Naive thymus-derived CD4-positive, alpha-beta T cell (primary cell): ENCODE measurements around the gene TCL1A. TPM values are rescaled to one million over a fixed set of nuclear protein-coding genes. Genes with fewer than 3 reads are reported as not detected.

Experiments used
- ATAC-seq: fragments of 150-1000 bp; cut with Tn5 transposase; 2 replicates; pipeline ENCODE4 v1.10.0; 2021; ENCODE audit warnings: mild to moderate bottlenecking, moderate library complexity
- CTCF ChIA-PET: fragments of 350-600 bp; sonication (Branson Sonifier 250); formaldehyde crosslinking; loops from one replicate; lab custom pipeline; 2021; ENCODE audit warnings: antibody characterized with exemption; lab: Charles Lee
- POLR2A ChIA-PET: fragments of 350-600 bp; sonication (Branson Sonifier 250); formaldehyde crosslinking; loops from one replicate; lab custom pipeline; 2021; ENCODE audit warnings: antibody characterized with exemption, inconsistent platforms; lab: Charles Lee
- DNase-seq, 9 donors: peaks; one replicate each; pipeline versions ENCODE4 v3.0.0 to v3.0.0-alpha.2; 2020 to 2022; ENCODE audit warnings: mixed read lengths in 1 of 9
- H3K27ac ChIP-seq: one replicate; pipeline ENCODE4 v1.7.0; 2013; ENCODE audit warnings: mild to moderate bottlenecking, low read depth, low read length, moderate library complexity
- H3K27me3 ChIP-seq, 2 donors: one replicate each; pipeline ENCODE4 v1.7.0; 2013; ENCODE audit warnings: low read length in 2 of 2, mild to moderate bottlenecking in 2 of 2, moderate library complexity in 2 of 2; ENCODE audit not compliant: control insufficient read depth in 2 of 2, insufficient read depth in 2 of 2
- H3K36me3 ChIP-seq, 3 experiments: 1 replicate in 2 of 3; 2 replicates in 1 of 3; pipeline ENCODE4 v1.7.0; 2013; ENCODE audit warnings: low read length in 3 of 3, mild to moderate bottlenecking in 3 of 3, moderate library complexity in 1 of 3; ENCODE audit not compliant: insufficient read depth in 3 of 3, control insufficient read depth in 2 of 3
- H3K4me1 ChIP-seq, 2 donors: one replicate each; pipeline ENCODE4 v1.7.0; 2013; ENCODE audit warnings: low read length in 2 of 2, mild to moderate bottlenecking in 2 of 2, moderate library complexity in 1 of 2; ENCODE audit not compliant: control insufficient read depth in 2 of 2, insufficient read depth in 2 of 2
- H3K4me3 ChIP-seq: 2 replicates; pipeline ENCODE4 v1.7.0; 2013; ENCODE audit warnings: mild to moderate bottlenecking, low read length
- H3K9me3 ChIP-seq, 3 experiments: 1 replicate in 2 of 3; 2 replicates in 1 of 3; pipeline ENCODE4 v1.7.0; 2013; ENCODE audit warnings: low read length in 3 of 3; ENCODE audit not compliant: control insufficient read depth in 2 of 3
- H3K27ac Mint-ChIP-seq, 9 donors: one replicate each; pipeline ENCODE4 v1.8.0; 2020 to 2022; ENCODE audit warnings: mixed read lengths in 9 of 9, mild to moderate bottlenecking in 8 of 9, moderate library complexity in 5 of 9, inconsistent platforms in 2 of 9
- H3K27me3 Mint-ChIP-seq, 5 donors: one replicate each; pipeline ENCODE4 v1.8.0; 2021 to 2022; ENCODE audit warnings: mixed read lengths in 5 of 5, mild to moderate bottlenecking in 1 of 5
- H3K36me3 Mint-ChIP-seq, 5 donors: one replicate each; pipeline ENCODE4 v1.8.0; 2020 to 2022; ENCODE audit warnings: mixed read lengths in 5 of 5, mild to moderate bottlenecking in 3 of 5, inconsistent platforms in 1 of 5
- H3K4me1 Mint-ChIP-seq, 7 donors: one replicate each; pipeline ENCODE4 v1.8.0; 2020 to 2022; ENCODE audit warnings: mixed read lengths in 7 of 7, mild to moderate bottlenecking in 3 of 7, inconsistent platforms in 1 of 7
- H3K4me3 Mint-ChIP-seq, 10 donors: one replicate each; pipeline ENCODE4 v1.8.0; 2020 to 2022; ENCODE audit warnings: mild to moderate bottlenecking in 10 of 10, mixed read lengths in 10 of 10, moderate library complexity in 6 of 10, inconsistent platforms in 2 of 10
- H3K9me3 Mint-ChIP-seq, 11 donors: one replicate each; pipeline ENCODE4 v1.8.0; 2020 to 2022; ENCODE audit warnings: mixed read lengths in 11 of 11, mild to moderate bottlenecking in 4 of 11, inconsistent platforms in 1 of 11, moderate library complexity in 1 of 11
- intact Hi-C, 2 donors: fragments of 100-400 bp; cut with micrococcal nuclease; formaldehyde crosslinking; loops; one replicate each; pipeline ENCODE4 v1.15.1; 2023
- polyA plus RNA-seq, 2 donors: library from polyadenylated mRNA; unstranded; fragments of 300-500 nt; fragmentation: Illumina TruSeq; gene quantifications; one replicate each; pipeline ENCODE4 v1.2.3, GENCODE V29; 2021
- total RNA-seq, 6 experiments: library from RNA in 5 of 6; stranded (reverse) in 5 of 6; gene quantifications; 1 replicate in 5 of 6; 2 replicates in 1 of 6; pipeline ENCODE4 v1.2.3 and lab custom pipeline; 2021 to 2026

TCL1A gene
- total and polyA plus RNA-seq, 7 experiments from 2014 or later: 0.42 to 4.9 (median 0.92) TPM; not detected in 2

- Mint-ChIP-seq H3K9me3 (peaks cover 0 to 3% (median 0%) of the 10 kb centered on the region in 11 donors), H3K36me3 (peaks cover 0 to 5% (median 0%) of the 10 kb centered on the region in 5 donors), H3K4me3 (no peak overlapping the region), H3K27ac (no peak overlapping the region), H3K4me1 (peaks cover 0 to 2% (median 0%) of the 10 kb centered on the region in 7 donors), H3K27me3 (peaks cover 23 to 51% (median 40%) of the 10 kb centered on the region in 5 donors)
- DNase-seq (no peak), ATAC-seq (no peak)
- Histone ChIP-seq H3K27ac (no peak overlapping the region), H3K4me1 (no peaks in the 10 kb centered on the region), H3K4me3 (no peak overlapping the region), H3K9me3 (no peaks in the 10 kb centered on the region), H3K27me3 (no peaks in the 10 kb centered on the region), H3K36me3 (no peaks in the 10 kb centered on the region)
- ChIA-PET CTCF (no interaction called here), POLR2A (no interaction called here)
- intact Hi-C loops: no loop called here
Measured at GRCh38 chr14:95710106-95710505, 3.8 kb downstream of the TCL1A start.

GRCh38 chr14:95707327-95707726 is 6.6 kb downstream of the TCL1A start:
- ATAC-seq: no peak
- no peak overlapping the region for H3K27ac ChIP-seq
- H3K36me3 ChIP-seq: no peaks in the 10 kb centered on the region
- no peaks in the 10 kb centered on the region for H3K27me3 ChIP-seq
- Mint-ChIP-seq H3K9me3 (peaks cover 0 to 3% (median 0%) of the 10 kb centered on the region in 11 donors), H3K27me3 (peaks cover 22 to 59% (median 44%) of the 10 kb centered on the region in 5 donors), H3K36me3 (no peaks in the 10 kb centered on the region), H3K4me3 (no peak overlapping the region), H3K27ac (no peak overlapping the region), H3K4me1 (no peaks in the 10 kb centered on the region)
- no peak overlapping the region for H3K4me3 ChIP-seq
- ChIA-PET CTCF (no interaction called here), POLR2A (interaction anchor here (0.7 kb wide), 1 partner anchor 203 kb away, joined by 5 read pairs; no protein-coding TSS in a partner anchor)
- intact Hi-C loops: no loop called here
- no peaks in the 10 kb centered on the region for H3K4me1 ChIP-seq
- H3K9me3 ChIP-seq: no peaks in the 10 kb centered on the region
- no peak for DNase-seq

- Histone ChIP-seq H3K9me3 (no peaks in the 10 kb centered on the region), H3K4me3 (no peak overlapping the region), H3K27me3 (no peaks in the 10 kb centered on the region), H3K27ac (no peak overlapping the region), H3K36me3 (no peaks in the 10 kb centered on the region), H3K4me1 (no peaks in the 10 kb centered on the region)
- ATAC-seq: no peak
- Mint-ChIP-seq H3K9me3 (no peaks in the 10 kb centered on the region), H3K36me3 (no peaks in the 10 kb centered on the region), H3K27ac (no peak overlapping the region), H3K27me3 (peaks cover 35 to 58% (median 52%) of the 10 kb centered on the region in 5 donors), H3K4me3 (no peak overlapping the region), H3K4me1 (no peaks in the 10 kb centered on the region)
- POLR2A ChIA-PET: no interaction called here
- CTCF ChIA-PET: no interaction called here
- DNase-seq: no peak
- intact Hi-C loops: no loop called here
Measured at GRCh38 chr14:95705518-95705917, 8.4 kb downstream of the TCL1A start.

GRCh38 chr14:95703805-95704204 is 10.1 kb downstream of the TCL1A start:
- Mint-ChIP-seq H3K27me3 (peaks cover 41 to 57% (median 48%) of the 10 kb centered on the region in 5 donors), H3K27ac (no peak overlapping the region), H3K9me3 (no peaks in the 10 kb centered on the region), H3K4me1 (peaks cover 0 to 2% (median 0%) of the 10 kb centered on the region in 7 donors), H3K4me3 (no peak overlapping the region), H3K36me3 (no peaks in the 10 kb centered on the region)
- ChIA-PET CTCF (no interaction called here), POLR2A (no interaction called here)
- H3K9me3 ChIP-seq: no peaks in the 10 kb centered on the region
- H3K27me3 ChIP-seq: no peaks in the 10 kb centered on the region
- ATAC-seq (no peak), DNase-seq (no peak)
- H3K27ac ChIP-seq: no peak overlapping the region
- H3K4me3 ChIP-seq: no peak overlapping the region
- H3K36me3 ChIP-seq: no peaks in the 10 kb centered on the region
- intact Hi-C loops: no loop called here
- no peaks in the 10 kb centered on the region for H3K4me1 ChIP-seq

GRCh38 chr14:95703341-95703740 is 10.6 kb downstream of the TCL1A start:
- no peaks in the 10 kb centered on the region for H3K36me3 ChIP-seq
- intact Hi-C loops: no loop called here
- H3K4me1 Mint-ChIP-seq: peaks cover 0 to 2% (median 0%) of the 10 kb centered on the region in 7 donors
- H3K9me3 Mint-ChIP-seq: no peaks in the 10 kb centered on the region
- no peaks in the 10 kb centered on the region for H3K9me3 ChIP-seq
- H3K4me3 ChIP-seq: no peak overlapping the region
- H3K27ac ChIP-seq: no peak overlapping the region
- H3K27ac Mint-ChIP-seq: no peak overlapping the region
- no peaks in the 10 kb centered on the region for H3K36me3 Mint-ChIP-seq
- H3K4me3 Mint-ChIP-seq: no peak overlapping the region
- CTCF ChIA-PET: no interaction called here
- H3K4me1 ChIP-seq: no peaks in the 10 kb centered on the region
- H3K27me3 ChIP-seq: no peaks in the 10 kb centered on the region
- POLR2A ChIA-PET: no interaction called here
- no peak for DNase-seq
- H3K27me3 Mint-ChIP-seq: peaks cover 42 to 58% (median 46%) of the 10 kb centered on the region in 5 donors
- no peak for ATAC-seq

GRCh38 chr14:95701846-95702221 is 12.1 kb downstream of the TCL1A start:
- Histone ChIP-seq H3K4me3 (no peak overlapping the region), H3K36me3 (no peaks in the 10 kb centered on the region), H3K9me3 (no peaks in the 10 kb centered on the region), H3K4me1 (no peaks in the 10 kb centered on the region), H3K27ac (no peak overlapping the region), H3K27me3 (no peaks in the 10 kb centered on the region)
- ATAC-seq (no peak), DNase-seq (no peak)
- intact Hi-C loops: no loop called here
- POLR2A ChIA-PET: no interaction called here
- Mint-ChIP-seq H3K27me3 (peaks cover 43 to 69% (median 49%) of the 10 kb centered on the region in 5 donors), H3K36me3 (no peaks in the 10 kb centered on the region), H3K27ac (no peak overlapping the region), H3K4me3 (no peak overlapping the region), H3K9me3 (no peaks in the 10 kb centered on the region), H3K4me1 (peaks cover 0 to 2% (median 0%) of the 10 kb centered on the region in 7 donors)
- CTCF ChIA-PET: no interaction called here

- ChIA-PET POLR2A (no interaction called here), CTCF (no interaction called here)
- DNase-seq: no peak
- H3K4me3 Mint-ChIP-seq: no peak overlapping the region
- H3K27me3 ChIP-seq: no peaks in the 10 kb centered on the region
- no peaks in the 10 kb centered on the region for H3K36me3 ChIP-seq
- H3K4me3 ChIP-seq: no peak overlapping the region
- no peak for ATAC-seq
- H3K4me1 ChIP-seq: no peaks in the 10 kb centered on the region
- peaks cover 0 to 2% (median 0%) of the 10 kb centered on the region in 7 donors for H3K4me1 Mint-ChIP-seq
- H3K36me3 Mint-ChIP-seq: no peaks in the 10 kb centered on the region
- peaks cover 42 to 71% (median 52%) of the 10 kb centered on the region in 5 donors for H3K27me3 Mint-ChIP-seq
- intact Hi-C loops: no loop called here
- no peak overlapping the region for H3K27ac ChIP-seq
- no peaks in the 10 kb centered on the region for H3K9me3 ChIP-seq
- no peak overlapping the region for H3K27ac Mint-ChIP-seq
- H3K9me3 Mint-ChIP-seq: no peaks in the 10 kb centered on the region
Measured at GRCh38 chr14:95700221-95700976, 13.5 kb downstream of the TCL1A start.
